ENCODE results near the gene SENP8. TPM values are rescaled to one million over a fixed set of nuclear protein-coding genes. Genes with fewer than 3 reads are reported as not detected.

The SENP8 gene
- total RNA-seq, 1 experiment from 2014 or later, result 3.4 TPM

DNA sequence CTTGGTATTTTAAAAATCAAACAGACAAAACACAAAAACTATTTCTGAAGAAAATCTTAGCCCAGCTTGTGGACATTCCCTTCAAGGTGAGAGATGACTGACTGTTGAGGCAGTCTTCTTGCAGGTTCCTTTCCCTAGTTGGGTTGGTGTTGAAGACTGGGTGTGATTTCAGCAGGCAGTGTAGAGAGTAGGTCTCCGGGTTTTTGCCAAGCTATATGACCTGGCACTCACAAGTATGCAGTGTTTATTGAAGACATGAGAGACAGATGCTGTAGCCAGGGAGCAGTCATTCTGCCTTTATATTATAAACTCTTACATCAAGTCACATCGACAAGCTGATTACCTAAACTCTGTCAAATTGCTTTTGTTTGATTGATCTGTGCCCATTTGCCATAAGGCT, 17.5 kb downstream of the SENP8 start:
- H3K27me3 Mint-ChIP-seq (ENCODE audit: insufficient read depth, unreplicated experiment), result no peaks in the 10 kb centered on the region
- H3K4me1 Mint-ChIP-seq (ENCODE audit: low read depth, unreplicated experiment), result peaks cover 3% of the 10 kb centered on the region
- intact Hi-C loops (cut with micrococcal nuclease; ENCODE audit: unreplicated experiment), result no loop called here

DNA sequence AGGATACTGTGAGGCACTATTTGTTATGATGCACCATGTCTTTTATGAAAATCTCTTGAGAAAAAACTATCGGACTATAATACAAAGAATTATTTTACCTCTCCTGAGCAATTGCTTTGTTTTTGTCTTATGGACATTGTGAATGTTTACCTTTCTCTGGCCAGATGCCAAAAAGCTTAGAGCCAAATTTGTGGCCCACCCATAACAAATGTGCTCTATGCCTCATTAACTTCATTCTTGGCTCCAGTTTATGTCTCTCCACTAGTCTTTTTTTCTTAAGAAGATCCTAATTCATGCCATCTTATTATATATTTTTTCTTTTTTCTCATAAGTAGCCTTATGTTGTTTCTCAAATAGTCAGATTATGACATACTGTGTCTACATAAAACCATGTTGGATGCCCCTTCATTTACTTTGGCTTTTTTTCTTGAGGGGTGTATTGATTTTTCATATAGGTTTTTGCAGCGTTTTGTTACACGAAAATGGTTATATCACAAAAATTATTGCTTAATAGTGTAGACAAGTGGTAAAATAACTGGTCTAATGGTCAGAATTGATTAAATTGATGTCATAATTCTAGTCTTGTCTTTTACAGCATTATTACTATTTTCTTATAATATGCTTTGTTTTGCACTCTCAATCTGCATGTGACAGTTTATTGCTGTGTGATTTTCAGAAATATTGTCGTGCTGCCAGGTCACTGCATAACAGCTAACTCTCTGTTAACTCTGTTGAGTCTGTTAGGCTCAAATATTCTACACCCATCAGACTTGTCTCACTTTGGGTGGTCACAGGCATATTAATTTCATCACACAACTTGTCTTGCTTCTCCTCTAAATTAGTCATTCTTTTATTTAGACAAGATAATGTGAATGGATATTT, 18.2 kb downstream of the SENP8 start:
- H3K27me3 ChIP-seq (replicated peaks; ENCODE audit: control insufficient read depth, insufficient read depth, low read length), result no peaks in the 10 kb centered on the region
- ChIA-PET CTCF (no interaction called here), POLR2A (no interaction called here)
- no peaks in the 10 kb centered on the region for H3K9me3 ChIP-seq
- H3K36me3 ChIP-seq (ENCODE audit: control insufficient read depth, insufficient read depth, low read length), result no peaks in the 10 kb centered on the region
- TF ChIP-seq, protein P1, sequence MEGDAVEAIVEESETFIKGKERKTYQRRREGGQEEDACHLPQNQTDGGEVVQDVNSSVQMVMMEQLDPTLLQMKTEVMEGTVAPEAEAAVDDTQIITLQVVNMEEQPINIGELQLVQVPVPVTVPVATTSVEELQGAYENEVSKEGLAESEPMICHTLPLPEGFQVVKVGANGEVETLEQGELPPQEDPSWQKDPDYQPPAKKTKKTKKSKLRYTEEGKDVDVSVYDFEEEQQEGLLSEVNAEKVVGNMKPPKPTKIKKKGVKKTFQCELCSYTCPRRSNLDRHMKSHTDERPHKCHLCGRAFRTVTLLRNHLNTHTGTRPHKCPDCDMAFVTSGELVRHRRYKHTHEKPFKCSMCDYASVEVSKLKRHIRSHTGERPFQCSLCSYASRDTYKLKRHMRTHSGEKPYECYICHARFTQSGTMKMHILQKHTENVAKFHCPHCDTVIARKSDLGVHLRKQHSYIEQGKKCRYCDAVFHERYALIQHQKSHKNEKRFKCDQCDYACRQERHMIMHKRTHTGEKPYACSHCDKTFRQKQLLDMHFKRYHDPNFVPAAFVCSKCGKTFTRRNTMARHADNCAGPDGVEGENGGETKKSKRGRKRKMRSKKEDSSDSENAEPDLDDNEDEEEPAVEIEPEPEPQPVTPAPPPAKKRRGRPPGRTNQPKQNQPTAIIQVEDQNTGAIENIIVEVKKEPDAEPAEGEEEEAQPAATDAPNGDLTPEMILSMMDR (IDR thresholded peaks at IDR 0.05; ENCODE audit: insufficient read depth in 1 of 2, low read depth in 1 of 2, low read length in 1 of 2, severe bottlenecking in 1 of 2, unreplicated experiment in 1 of 2), result no peak
- H3K27ac Mint-ChIP-seq (ENCODE audit: unreplicated experiment), result no peak overlapping the region
- BruUV-seq (replicated peaks), result no TSS peak
- no peaks in the 10 kb centered on the region for H3K27me3 Mint-ChIP-seq (ENCODE audit: insufficient read depth, unreplicated experiment)
- peaks cover 10% of the 10 kb centered on the region for H3K4me1 Mint-ChIP-seq (ENCODE audit: low read depth, unreplicated experiment)
- H3K4me1 ChIP-seq, result peaks cover 25% of the 10 kb centered on the region
- DNase-seq, result no peak
- intact Hi-C loops (cut with micrococcal nuclease; ENCODE audit: unreplicated experiment), result no loop called here
- no peak overlapping the region for H3K4me3 ChIP-seq (ENCODE audit: low read depth, low read length)
- no peaks in the 10 kb centered on the region for H3K36me3 Mint-ChIP-seq (ENCODE audit: insufficient read depth, unreplicated experiment)
- H3K9me3 Mint-ChIP-seq (ENCODE audit: unreplicated experiment), result no peaks in the 10 kb centered on the region
- no peak overlapping the region for H3K4me3 Mint-ChIP-seq (ENCODE audit: unreplicated experiment)

More for the DNA sequence above, 17.5 kb downstream of the SENP8 start:
- no TSS peak for BruUV-seq (replicated peaks)
- H3K36me3 ChIP-seq (ENCODE audit: control insufficient read depth, insufficient read depth, low read length), result no peaks in the 10 kb centered on the region
- Mint-ChIP-seq H3K27ac (ENCODE audit: unreplicated experiment) (no peak overlapping the region), H3K36me3 (ENCODE audit: insufficient read depth, unreplicated experiment) (no peaks in the 10 kb centered on the region), H3K9me3 (ENCODE audit: unreplicated experiment) (no peaks in the 10 kb centered on the region), H3K4me3 (ENCODE audit: unreplicated experiment) (no peak overlapping the region)
- ChIA-PET CTCF (no interaction called here), POLR2A (no interaction called here)
- TF ChIP-seq, protein P1 (IDR thresholded peaks at IDR 0.05; ENCODE audit: insufficient read depth in 1 of 2, low read depth in 1 of 2, low read length in 1 of 2, severe bottlenecking in 1 of 2, unreplicated experiment in 1 of 2), result no peak
- H3K9me3 ChIP-seq, result no peaks in the 10 kb centered on the region
- DNase-seq, result no peak
- peaks cover 18% of the 10 kb centered on the region for H3K4me1 ChIP-seq
- H3K27me3 ChIP-seq (replicated peaks; ENCODE audit: control insufficient read depth, insufficient read depth, low read length), result no peaks in the 10 kb centered on the region
- H3K4me3 ChIP-seq (ENCODE audit: low read depth, low read length), result no peak overlapping the region

DNA sequence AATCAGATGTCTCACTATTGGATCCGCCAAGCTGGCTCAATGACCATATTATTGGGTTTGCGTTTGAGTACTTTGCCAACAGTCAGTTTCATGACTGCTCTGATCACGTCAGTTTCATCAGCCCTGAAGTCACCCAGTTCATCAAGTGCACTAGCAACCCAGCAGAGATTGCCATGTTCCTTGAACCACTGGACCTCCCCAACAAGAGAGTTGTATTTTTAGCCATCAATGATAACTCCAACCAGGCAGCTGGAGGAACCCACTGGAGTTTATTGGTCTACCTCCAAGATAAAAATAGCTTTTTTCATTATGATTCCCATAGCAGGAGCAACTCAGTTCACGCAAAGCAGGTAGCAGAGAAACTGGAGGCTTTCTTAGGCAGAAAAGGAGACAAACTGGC, 21.5 kb downstream of the SENP8 start:
- POLR2A ChIA-PET, result no interaction called here
- Mint-ChIP-seq H3K27me3 (ENCODE audit: insufficient read depth, unreplicated experiment) (no peaks in the 10 kb centered on the region), H3K27ac (ENCODE audit: unreplicated experiment) (no peak overlapping the region), H3K4me1 (ENCODE audit: low read depth, unreplicated experiment) (peaks cover 14% of the 10 kb centered on the region), H3K4me3 (ENCODE audit: unreplicated experiment) (no peak overlapping the region), H3K36me3 (ENCODE audit: insufficient read depth, unreplicated experiment) (no peaks in the 10 kb centered on the region), H3K9me3 (ENCODE audit: unreplicated experiment) (no peaks in the 10 kb centered on the region)
- no peak overlapping the region for H3K4me3 ChIP-seq (ENCODE audit: low read depth, low read length)
- DNase-seq, result no peak
- H3K27me3 ChIP-seq (replicated peaks; ENCODE audit: control insufficient read depth, insufficient read depth, low read length), result no peaks in the 10 kb centered on the region
- no peaks in the 10 kb centered on the region for H3K36me3 ChIP-seq (ENCODE audit: control insufficient read depth, insufficient read depth, low read length)
- peaks cover 38% of the 10 kb centered on the region for H3K4me1 ChIP-seq
- no TSS peak for BruUV-seq (replicated peaks)
- intact Hi-C loops (cut with micrococcal nuclease; ENCODE audit: unreplicated experiment), result loop anchor here (5.0 kb wide), 1 partner anchor 127 kb away; no protein-coding TSS in a partner anchor
- TF ChIP-seq, protein P1 (IDR thresholded peaks at IDR 0.05; ENCODE audit: insufficient read depth in 1 of 2, low read depth in 1 of 2, low read length in 1 of 2, severe bottlenecking in 1 of 2, unreplicated experiment in 1 of 2), result no peak
- no peaks in the 10 kb centered on the region for H3K9me3 ChIP-seq
- CTCF ChIA-PET, result no interaction called here

Measured in Caco-2 (cell line).